ENCODE results near the gene STARD10. TPM values are rescaled to one million over a fixed set of nuclear protein-coding genes. Genes with fewer than 3 reads are reported as not detected.

STARD10 gene
- total RNA-seq, 1 experiment from 2014 or later: 58.4 TPM

GRCh38 chr11:72746821-72747220 lies 47.0 kb downstream of the STARD10 start:
- Histone ChIP-seq H3K4me2 (ENCODE audit: low read length) (no peak overlapping the region), H3K9ac (ENCODE audit: low read length) (no peak overlapping the region), H3K9me2 (ENCODE audit: insufficient read depth) (no peaks in the 10 kb centered on the region), H3K27ac (ENCODE audit: low read depth, low read length) (no peak overlapping the region), H3K36me3 (ENCODE audit: control insufficient read depth in 1 of 2, insufficient read depth in 2 of 2, low read length in 2 of 2) (no peaks in the 10 kb centered on the region), H4K20me1 (ENCODE audit: insufficient read depth) (no peaks in the 10 kb centered on the region), H2AFZ (ENCODE audit: low read depth, low read length, poor library complexity, severe bottlenecking) (no peak overlapping the region), H3K4me3 (replicated peaks in 1 of 2; ENCODE audit: low read depth in 1 of 2, low read length in 2 of 2) (no peak overlapping the region), H3K79me2 (ENCODE audit: insufficient read depth, low read length) (peaks cover 17% of the 10 kb centered on the region; the same call in 1 of the 2 replicates), H3K9me3 (ENCODE audit: control insufficient read depth in 1 of 2, insufficient read depth in 1 of 2, low read depth in 1 of 2, low read length in 2 of 2) (no peaks in the 10 kb centered on the region), H3K4me1 (ENCODE audit: control insufficient read depth in 1 of 2, insufficient read depth in 2 of 2, low read length in 2 of 2) (peaks cover 9 to 19% of the 10 kb centered on the region in 2 experiments), H3K27me3 (ENCODE audit: insufficient read depth, low read length) (no peaks in the 10 kb centered on the region)
- DNase-seq (ENCODE audit: low read depth, low spot score) (no peak), ATAC-seq (no peak)
- BruUV-seq (replicated peaks): no TSS peak
- ChIA-PET RAD21 (ENCODE audit: low non-redundant PET in 1 of 2, low total read pairs in 2 of 2, uncharacterized antibody in 2 of 2, unreplicated experiment in 2 of 2) (no interaction called here), POLR2A (interaction anchor here (1.5 kb wide), 1 partner anchor 10 kb away, joined by 3 read pairs; no protein-coding TSS in a partner anchor), CTCF (no interaction called here)
- TF ChIP-seq EZH2phosphoT487 (IDR thresholded peaks at IDR 0.05; ENCODE audit: borderline replicate concordance): no peak
- TF ChIP-seq ZFX (IDR thresholded peaks at IDR 0.05): no peak
- intact Hi-C loops (cut with micrococcal nuclease): no loop called here

- Histone ChIP-seq H3K79me2 (ENCODE audit: insufficient read depth, low read length) (peaks cover 11% of the 10 kb centered on the region; the same call in 1 of the 2 replicates), H3K4me3 (replicated peaks in 1 of 2; ENCODE audit: low read depth in 1 of 2, low read length in 2 of 2) (no peak overlapping the region), H3K27me3 (ENCODE audit: insufficient read depth, low read length) (no peaks in the 10 kb centered on the region), H3K27ac (ENCODE audit: low read depth, low read length) (no peak overlapping the region), H3K9me3 (ENCODE audit: control insufficient read depth in 1 of 2, insufficient read depth in 1 of 2, low read depth in 1 of 2, low read length in 2 of 2) (no peaks in the 10 kb centered on the region), H3K9me2 (ENCODE audit: insufficient read depth) (no peaks in the 10 kb centered on the region), H2AFZ (ENCODE audit: low read depth, low read length, poor library complexity, severe bottlenecking) (no peak overlapping the region), H3K9ac (ENCODE audit: low read length) (no peak overlapping the region), H3K4me1 (ENCODE audit: control insufficient read depth in 1 of 2, insufficient read depth in 2 of 2, low read length in 2 of 2) (peaks cover 11 to 19% of the 10 kb centered on the region in 2 experiments), H3K36me3 (ENCODE audit: control insufficient read depth in 1 of 2, insufficient read depth in 2 of 2, low read length in 2 of 2) (no peaks in the 10 kb centered on the region), H4K20me1 (ENCODE audit: insufficient read depth) (no peaks in the 10 kb centered on the region), H3K4me2 (ENCODE audit: low read length) (no peak overlapping the region)
- ChIA-PET POLR2A (interaction anchor here (1.5 kb wide), 1 partner anchor 9 kb away, joined by 3 read pairs; no protein-coding TSS in a partner anchor), RAD21 (ENCODE audit: low non-redundant PET in 1 of 2, low total read pairs in 2 of 2, uncharacterized antibody in 2 of 2, unreplicated experiment in 2 of 2) (no interaction called here), CTCF (no interaction called here)
- TF ChIP-seq EZH2 (IDR thresholded peaks at IDR 0.05): no peak
- no peak for TF ChIP-seq SP1 (IDR thresholded peaks at IDR 0.05; ENCODE audit: low read depth)
- no peak for TF ChIP-seq CBX3 (IDR thresholded peaks at IDR 0.05; ENCODE audit: low read depth)
- no peak for TF ChIP-seq ATF3 (IDR thresholded peaks at IDR 0.05)
- no peak for TF ChIP-seq EGR1 (IDR thresholded peaks at IDR 0.05; ENCODE audit: low read depth)
- TF ChIP-seq JUND (IDR thresholded peaks at IDR 0.05): no peak
- no peak for TF ChIP-seq ELF1 (IDR thresholded peaks at IDR 0.05; ENCODE audit: borderline replicate concordance, low read depth)
- no peak for TF ChIP-seq EZH2phosphoT487 (IDR thresholded peaks at IDR 0.05; ENCODE audit: borderline replicate concordance)
- TF ChIP-seq CEBPB (IDR thresholded peaks at IDR 0.05; ENCODE audit: low read depth): no peak
- intact Hi-C loops (cut with micrococcal nuclease): no loop called here
- ATAC-seq (no peak), DNase-seq (ENCODE audit: low read depth, low spot score) (no peak)
- BruUV-seq (replicated peaks): no TSS peak
Observed at GRCh38 chr11:72745925-72746550, 47.8 kb downstream of the STARD10 start.

All from HCT116 (cell line).